CD4-positive, alpha-beta T cell (primary cell): Measurements from ENCODE around the gene PRDM16. TPM values are rescaled to one million over a fixed set of nuclear protein-coding genes. Genes with fewer than 3 reads are reported as not detected.

Source experiments
- ATAC-seq: fragments of 200-7000 bp; cut with Tn5 transposase; one replicate; pipeline ENCODE4 v1.10.0; 2022; ENCODE audit warnings: mild to moderate bottlenecking; ENCODE audit not compliant: poor library complexity
- CTCF ChIA-PET: fragments of 350-600 bp; sonication (Branson Sonifier 250); formaldehyde crosslinking; loops from one replicate; lab custom pipeline; 2021; ENCODE audit warnings: antibody characterized with exemption, inconsistent platforms; lab: Charles Lee
- POLR2A ChIA-PET: fragments of 350-600 bp; sonication (Branson Sonifier 250); formaldehyde crosslinking; loops from one replicate; lab custom pipeline; 2021; ENCODE audit warnings: antibody characterized with exemption, inconsistent platforms; lab: Charles Lee
- DNase-seq, 14 experiments: peaks; one replicate each; pipeline ENCODE4 v3.0.0-alpha.2; 2013 to 2020; ENCODE audit warnings: mixed read lengths in 2 of 14
- H3K27ac ChIP-seq, 2 donors: one replicate each; pipeline versions ENCODE4 v1.5.1 to v1.7.0; 2013; ENCODE audit warnings: low read length in 2 of 2, low read depth in 1 of 2, mild to moderate bottlenecking in 1 of 2
- H3K27me3 ChIP-seq, 2 experiments: 1 replicate in 1 of 2; 2 replicates in 1 of 2; pipeline versions ENCODE4 v1.6.1 to v1.7.0; 2013; ENCODE audit warnings: low read length in 2 of 2, control low read depth in 1 of 2, mild to moderate bottlenecking in 1 of 2, moderate library complexity in 1 of 2; ENCODE audit not compliant: insufficient read depth in 2 of 2, control insufficient read depth in 1 of 2
- H3K36me3 ChIP-seq: one replicate; pipeline ENCODE4 v1.6.1; 2013; ENCODE audit warnings: low read length, control low read depth; ENCODE audit not compliant: insufficient read depth
- H3K4me1 ChIP-seq: one replicate; pipeline ENCODE4 v1.6.1; 2013; ENCODE audit warnings: low read length, control low read depth; ENCODE audit not compliant: insufficient read depth
- H3K4me3 ChIP-seq: one replicate; pipeline ENCODE4 v1.5.1; 2013; ENCODE audit warnings: mild to moderate bottlenecking, low read length, moderate library complexity
- H3K9me3 ChIP-seq, 2 experiments: 1 replicate in 1 of 2; 2 replicates in 1 of 2; pipeline versions ENCODE4 v1.6.1 to v1.7.0; 2013; ENCODE audit warnings: low read length in 2 of 2, mild to moderate bottlenecking in 2 of 2, control low read depth in 1 of 2, moderate library complexity in 1 of 2; ENCODE audit not compliant: control insufficient read depth in 1 of 2, insufficient read depth in 1 of 2
- H3K27ac Mint-ChIP-seq: one replicate; pipeline ENCODE4 v1.8.0; 2020; ENCODE audit warnings: mixed read lengths
- H3K27me3 Mint-ChIP-seq: one replicate; pipeline ENCODE4 v1.8.0; 2021; ENCODE audit warnings: mixed read lengths
- H3K36me3 Mint-ChIP-seq: one replicate; pipeline ENCODE4 v1.8.0; 2021; ENCODE audit warnings: low read depth, mixed read lengths
- H3K4me1 Mint-ChIP-seq: one replicate; pipeline ENCODE4 v1.8.0; 2021; ENCODE audit warnings: low read depth, mixed read lengths
- H3K4me3 Mint-ChIP-seq: one replicate; pipeline ENCODE4 v1.8.0; 2020; ENCODE audit warnings: mild to moderate bottlenecking, mixed read lengths
- H3K9me3 Mint-ChIP-seq: one replicate; pipeline ENCODE4 v1.8.0; 2020; ENCODE audit warnings: mixed read lengths
- CTCF ChIP-seq: fragments of 200-600 bp; IDR thresholded peaks from one replicate; pipeline ENCODE4 v1.8.0; 2022; ENCODE audit warnings: antibody characterized with exemption, mild to moderate bottlenecking
- intact Hi-C, 2 experiments: fragments of 100-400 bp; cut with DNase I in 1 of 2; cut with micrococcal nuclease in 1 of 2; formaldehyde crosslinking; loops; one replicate each; pipeline versions ENCODE4 v1.15.1 to v1.9.0; 2023 to 2025; cut with DNase I, micrococcal nuclease
- total RNA-seq, 174 experiments: library from RNA in 2 of 174; stranded (reverse) in 2 of 174; gene quantifications; one replicate each; pipeline ENCODE4 v1.2.3 and lab custom pipeline; 2021 to 2026

Gene PRDM16
- total RNA-seq, 2 experiments from 2014 or later = not detected

- no peak for ATAC-seq
- H3K4me3 ChIP-seq = no peak overlapping the region
- H3K4me1 Mint-ChIP-seq = no peaks in the 10 kb centered on the region
- peaks cover 0 to 4% of the 10 kb centered on the region in 2 experiments for H3K27me3 ChIP-seq
- H3K9me3 ChIP-seq = peaks cover 0 to 7% of the 10 kb centered on the region in 2 experiments
- H3K4me3 Mint-ChIP-seq = no peak overlapping the region
- TF ChIP-seq CTCF = no peak
- no peak overlapping the region for H3K27ac Mint-ChIP-seq
- ChIA-PET CTCF (no interaction called here), POLR2A (no interaction called here)
- no peak overlapping the region for H3K27ac ChIP-seq
- H3K36me3 ChIP-seq = no peaks in the 10 kb centered on the region
- peaks cover 10% of the 10 kb centered on the region for H3K27me3 Mint-ChIP-seq
- no peaks in the 10 kb centered on the region for H3K9me3 Mint-ChIP-seq
- no peak for DNase-seq
- H3K36me3 Mint-ChIP-seq = no peaks in the 10 kb centered on the region
- no peaks in the 10 kb centered on the region for H3K4me1 ChIP-seq
- intact Hi-C loops = no loop called here
Measured at GRCh38 chr1:3054474-3054873, 14.5 kb upstream of the PRDM16 start.

GRCh38 chr1:3055051-3055450, 14.0 kb upstream of the PRDM16 start:
- DNase-seq = no peak
- H3K27ac Mint-ChIP-seq = no peak overlapping the region
- H3K27me3 ChIP-seq = peaks cover 0 to 4% of the 10 kb centered on the region in 2 experiments
- H3K27me3 Mint-ChIP-seq = peaks cover 10% of the 10 kb centered on the region
- H3K9me3 ChIP-seq = peaks cover 0 to 7% of the 10 kb centered on the region in 2 experiments
- H3K9me3 Mint-ChIP-seq = no peaks in the 10 kb centered on the region
- H3K36me3 Mint-ChIP-seq = no peaks in the 10 kb centered on the region
- ATAC-seq = no peak
- no peaks in the 10 kb centered on the region for H3K4me1 Mint-ChIP-seq
- TF ChIP-seq CTCF = no peak
- H3K27ac ChIP-seq = no peak overlapping the region
- H3K36me3 ChIP-seq = no peaks in the 10 kb centered on the region
- H3K4me1 ChIP-seq = no peaks in the 10 kb centered on the region
- intact Hi-C loops = no loop called here
- H3K4me3 Mint-ChIP-seq = no peak overlapping the region
- no peak overlapping the region for H3K4me3 ChIP-seq
- ChIA-PET CTCF (no interaction called here), POLR2A (no interaction called here)

GRCh38 chr1:3056641-3057040, 12.4 kb upstream of the PRDM16 start:
- H3K27ac Mint-ChIP-seq = no peak overlapping the region
- Histone ChIP-seq H3K4me3 (no peak overlapping the region), H3K4me1 (no peaks in the 10 kb centered on the region), H3K27ac (no peak overlapping the region), H3K9me3 (peaks cover 0 to 7% of the 10 kb centered on the region in 2 experiments), H3K36me3 (no peaks in the 10 kb centered on the region), H3K27me3 (peaks cover 0 to 4% of the 10 kb centered on the region in 2 experiments)
- ChIA-PET CTCF (interaction anchor here (0.6 kb wide), 1 partner anchor 15 kb away, joined by 3 read pairs; no protein-coding TSS in a partner anchor), POLR2A (no interaction called here)
- intact Hi-C loops = no loop called here
- no peaks in the 10 kb centered on the region for H3K9me3 Mint-ChIP-seq
- no peaks in the 10 kb centered on the region for H3K36me3 Mint-ChIP-seq
- H3K4me1 Mint-ChIP-seq = no peaks in the 10 kb centered on the region
- no peak for TF ChIP-seq CTCF
- H3K4me3 Mint-ChIP-seq = no peak overlapping the region
- ATAC-seq = no peak
- peaks cover 10% of the 10 kb centered on the region for H3K27me3 Mint-ChIP-seq
- no peak for DNase-seq
